Amygdala (tissue), 56 donors: ENCODE results near the gene ATP5F1A.

ENCODE experiments used
- DNase-seq, 56 donors: peaks; one replicate each; lab custom pipeline; 2025; lab: John Stamatoyannopoulos, UW

The ATP5F1A gene

DNA sequence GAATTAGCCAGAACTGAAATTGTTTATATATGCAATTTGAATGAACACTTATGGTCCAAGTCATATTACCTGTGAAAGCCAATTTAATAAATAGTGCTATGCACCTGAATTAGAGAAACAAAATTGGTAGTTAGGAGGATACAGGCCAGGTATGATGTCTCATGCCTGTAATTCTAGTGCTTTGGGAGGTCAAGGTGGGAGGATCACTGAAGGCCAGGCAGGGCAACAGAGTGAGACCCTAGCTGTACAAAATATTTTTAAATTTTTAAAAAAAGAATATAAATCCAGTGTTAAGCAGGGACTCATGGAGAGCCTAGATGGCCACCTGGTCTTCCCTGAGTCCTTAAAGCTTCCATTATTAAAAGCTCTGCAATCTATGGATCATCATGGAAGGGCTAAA is 18.8 kb downstream of the ATP5F1A start:
- no peak for DNase-seq

DNA sequence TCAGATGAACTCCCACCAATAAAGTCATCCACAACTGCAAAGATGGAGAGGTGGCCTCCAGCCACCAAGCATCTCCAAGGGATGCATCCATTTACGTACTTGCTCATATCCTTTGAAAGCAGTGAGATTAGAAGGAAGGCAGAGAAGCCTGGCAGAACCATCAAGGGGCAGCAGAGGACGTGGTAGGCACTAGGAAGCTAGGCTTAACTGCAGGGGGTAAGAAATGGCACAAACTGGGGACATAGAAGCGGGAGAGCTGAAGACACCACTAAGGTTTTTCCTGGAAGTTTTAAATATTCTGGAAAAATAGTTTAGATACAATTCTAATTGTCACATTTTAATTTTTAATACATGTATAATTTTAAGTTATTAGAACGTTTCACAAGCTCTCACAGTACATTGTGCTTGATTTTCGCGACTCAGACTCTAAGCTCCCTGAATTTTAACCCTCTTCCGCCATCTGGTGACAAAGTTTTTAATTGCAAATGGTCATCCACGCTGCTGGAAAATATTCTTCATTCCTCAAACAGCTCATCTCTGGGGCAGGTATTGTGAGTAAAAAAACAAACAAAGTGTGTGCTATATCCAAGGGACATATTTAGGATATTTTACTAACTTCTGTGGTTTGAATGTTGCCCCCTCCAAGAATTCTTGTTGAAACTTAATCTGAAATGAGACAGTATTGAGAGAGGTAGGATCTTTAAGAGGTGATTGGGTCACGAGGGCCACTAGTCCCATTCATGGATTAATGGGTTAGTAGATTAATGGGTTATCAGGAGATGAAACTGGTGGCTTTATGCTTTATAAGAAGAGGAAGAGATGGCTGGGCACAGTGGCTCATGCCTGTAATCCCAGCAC is 24.4 kb downstream of the ATP5F1A start:
- peak in 14 of 56 donors; percentile 2 to 69 (median 12) for DNase-seq

DNA sequence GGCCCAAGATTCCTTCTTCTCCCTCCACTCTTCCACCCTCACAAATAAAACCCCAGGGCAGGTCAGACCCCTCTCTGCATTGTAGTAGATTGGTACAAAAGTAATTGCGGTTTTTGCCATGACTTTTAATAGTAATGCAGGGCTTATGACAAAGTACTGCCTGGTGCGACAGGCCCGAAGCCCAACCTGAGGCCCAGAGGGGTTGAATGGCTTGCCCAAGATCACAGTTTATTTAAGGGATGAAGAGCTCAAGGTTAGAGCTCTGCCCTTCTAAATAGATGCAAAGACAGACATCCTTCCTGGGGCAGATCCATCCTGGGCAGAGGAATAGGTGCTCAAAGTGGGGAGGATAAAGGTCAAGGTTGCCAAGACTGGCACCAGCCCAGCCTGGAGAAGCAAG is 25.1 kb downstream of the ATP5F1A start:
- DNase-seq, result no peak

DNA sequence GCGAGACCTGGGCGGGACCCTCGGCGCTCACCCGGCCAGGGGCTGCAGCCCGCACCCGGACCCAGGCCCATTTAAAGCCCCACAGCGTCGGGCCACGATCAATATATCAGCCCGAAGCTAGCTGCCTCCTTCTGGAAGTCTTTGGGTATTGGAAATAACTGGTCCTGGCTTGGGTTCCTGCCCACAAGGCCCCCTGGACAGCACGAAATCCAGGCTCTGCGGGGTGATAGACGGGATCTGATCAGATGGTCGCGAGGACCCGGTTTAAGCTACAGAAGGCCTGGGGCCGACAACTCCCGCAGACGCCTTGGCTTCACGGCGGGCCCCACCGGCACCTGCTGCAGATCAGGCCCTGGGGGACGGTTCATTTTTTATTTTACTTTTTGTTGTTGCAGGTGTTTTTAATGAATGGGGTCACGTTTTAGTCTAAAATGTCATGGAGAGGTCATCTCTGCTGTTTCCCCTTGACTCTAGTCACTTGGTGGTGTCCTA is 25.7 kb downstream of the ATP5F1A start:
- no peak for DNase-seq

DNA sequence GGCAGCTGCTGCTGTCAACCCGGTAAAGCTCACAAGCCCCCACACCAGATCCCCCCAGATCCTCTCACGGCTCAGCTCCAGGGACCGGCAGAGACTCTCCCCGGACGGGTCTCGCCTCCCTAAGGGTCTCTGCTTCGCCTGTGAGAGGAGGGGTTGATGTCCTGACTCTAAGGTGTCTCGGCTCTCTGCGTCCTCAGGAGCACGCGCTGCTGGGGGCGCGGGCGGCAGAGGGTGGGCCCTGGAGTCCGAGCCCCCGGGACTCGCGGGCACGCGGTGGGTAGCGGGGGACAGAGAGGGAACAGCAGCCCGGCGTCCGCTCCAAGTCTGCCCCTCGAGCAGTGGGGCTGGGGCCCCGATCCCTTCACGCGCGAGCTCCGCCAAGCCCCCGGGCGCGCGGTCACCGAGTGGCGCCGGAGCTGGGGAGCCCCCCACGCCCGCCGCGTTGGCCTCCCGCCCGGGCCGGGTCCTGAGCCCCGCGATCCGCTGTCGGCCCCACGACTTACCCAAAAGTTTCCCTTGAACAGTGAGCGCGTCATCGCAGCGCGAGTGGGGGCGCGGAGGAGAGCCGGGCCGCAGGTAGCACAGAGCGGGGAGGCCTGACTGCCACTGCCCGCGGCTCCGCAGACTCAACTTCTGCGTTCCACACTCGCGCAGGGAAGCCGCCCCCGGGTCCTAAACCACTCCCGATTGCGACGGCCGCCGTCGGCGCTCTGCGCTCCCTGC is 26.3 kb downstream of the ATP5F1A start, which contains the start of gene PSTPIP2:
Gene PSTPIP2, minus strand, starts transcription at position 608 of the 723 bp plus-strand sequence. Its CDS starts 72 bp downstream, at position 536.
- DNase-seq, result peak in 16 of 56 donors; percentile 2 to 46 (median 20)

DNA sequence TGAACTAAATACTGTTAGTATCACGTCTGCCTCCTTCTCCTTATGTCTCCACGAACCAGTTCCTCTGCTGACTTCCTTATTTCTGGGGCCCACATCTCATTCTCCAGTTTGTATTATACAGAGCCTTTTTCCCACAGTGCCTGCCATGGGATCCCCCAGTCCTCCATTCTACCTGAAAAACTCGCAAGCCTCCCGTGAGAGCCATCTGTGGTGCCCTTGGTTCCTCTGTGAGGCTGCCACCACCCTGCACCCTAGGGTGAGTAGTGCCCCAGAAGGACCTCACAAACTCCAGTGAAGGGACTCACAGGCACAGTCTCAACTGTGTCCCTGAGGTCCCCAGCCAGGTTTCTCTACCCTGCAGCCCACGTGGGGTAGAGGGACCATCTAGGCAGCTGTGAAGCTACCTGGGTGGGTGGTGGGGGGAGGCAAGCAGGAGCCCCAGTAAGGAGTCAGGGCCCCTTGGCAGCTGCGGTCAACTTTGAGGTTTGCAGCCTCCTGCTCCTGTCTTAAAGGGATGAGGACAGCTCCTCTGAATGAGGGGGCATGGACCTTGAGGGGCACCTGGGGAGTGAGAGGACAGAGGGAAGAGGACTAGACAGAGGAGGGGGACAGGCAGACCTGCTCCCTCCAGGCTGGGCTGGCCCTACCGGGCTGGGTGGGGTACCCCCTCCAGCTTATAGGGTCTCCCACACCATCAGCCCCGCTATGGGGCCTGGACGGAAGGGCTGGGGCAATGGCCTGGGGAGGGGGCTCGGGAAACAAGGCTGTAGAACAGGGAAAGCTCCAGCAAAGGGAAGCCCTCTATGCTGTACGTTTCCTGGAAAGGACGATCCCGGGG is 27.1 kb downstream of the ATP5F1A start:
- DNase-seq, result peak in 1 of 56 donors; percentile 4

DNA sequence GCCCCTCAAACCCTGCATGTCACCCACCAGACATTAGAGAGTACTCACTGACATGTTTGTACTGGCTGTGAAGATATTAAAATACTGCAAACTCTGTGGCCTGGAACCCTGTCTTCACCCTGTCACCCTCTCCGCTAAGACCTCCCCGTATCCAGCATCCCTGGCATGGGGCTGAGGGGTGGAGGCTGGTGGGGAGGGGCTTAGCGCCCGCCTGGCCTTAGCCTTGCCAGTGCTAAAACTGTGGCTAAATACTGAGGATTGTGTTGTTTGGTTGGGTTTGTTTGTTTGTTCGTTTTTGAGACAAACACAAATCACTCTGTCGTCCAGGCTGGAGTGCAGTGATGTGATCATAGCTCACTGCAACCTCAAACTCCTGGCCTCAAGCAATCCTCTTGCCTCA is 27.9 kb downstream of the ATP5F1A start:
- DNase-seq, result no peak

DNA sequence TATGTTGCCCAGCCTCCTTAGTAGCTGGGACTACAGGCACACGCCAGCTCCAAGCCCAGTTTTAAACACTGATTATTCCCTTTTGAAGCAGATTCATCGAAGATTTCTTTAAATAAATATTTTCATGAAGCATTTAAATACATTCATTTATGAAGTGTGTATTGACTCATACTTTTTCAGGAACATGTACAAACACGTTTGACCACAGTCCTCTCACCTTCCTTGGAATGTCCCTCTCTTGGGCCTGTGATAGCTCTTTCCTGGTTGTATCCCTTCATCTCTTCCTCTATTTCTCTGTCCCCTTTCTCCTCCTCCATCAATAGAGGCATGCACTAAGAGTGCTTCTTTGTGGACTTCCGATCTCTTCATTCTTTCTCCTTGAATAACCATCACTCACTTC is 28.6 kb downstream of the ATP5F1A start:
- no peak for DNase-seq

DNA sequence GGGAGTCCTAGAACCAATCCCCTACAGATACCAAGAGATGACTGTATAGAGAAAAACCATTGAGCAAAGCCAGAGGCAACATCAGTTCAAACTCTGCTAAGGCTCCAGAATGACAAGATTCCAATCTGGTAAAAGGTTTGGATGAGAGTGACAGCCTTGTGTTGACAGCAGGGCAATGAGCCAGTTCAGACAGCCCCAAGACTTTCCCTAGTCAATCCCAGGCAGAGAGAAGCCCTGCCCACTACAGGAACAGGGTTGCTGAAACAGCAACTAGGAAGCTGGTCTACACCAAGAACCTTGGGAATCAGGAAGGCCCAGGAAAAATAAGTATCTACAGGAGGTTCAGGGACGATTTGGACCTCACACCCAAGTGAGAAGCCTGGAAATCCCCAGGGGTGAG is 29.3 kb downstream of the ATP5F1A start:
- no peak for DNase-seq

DNA sequence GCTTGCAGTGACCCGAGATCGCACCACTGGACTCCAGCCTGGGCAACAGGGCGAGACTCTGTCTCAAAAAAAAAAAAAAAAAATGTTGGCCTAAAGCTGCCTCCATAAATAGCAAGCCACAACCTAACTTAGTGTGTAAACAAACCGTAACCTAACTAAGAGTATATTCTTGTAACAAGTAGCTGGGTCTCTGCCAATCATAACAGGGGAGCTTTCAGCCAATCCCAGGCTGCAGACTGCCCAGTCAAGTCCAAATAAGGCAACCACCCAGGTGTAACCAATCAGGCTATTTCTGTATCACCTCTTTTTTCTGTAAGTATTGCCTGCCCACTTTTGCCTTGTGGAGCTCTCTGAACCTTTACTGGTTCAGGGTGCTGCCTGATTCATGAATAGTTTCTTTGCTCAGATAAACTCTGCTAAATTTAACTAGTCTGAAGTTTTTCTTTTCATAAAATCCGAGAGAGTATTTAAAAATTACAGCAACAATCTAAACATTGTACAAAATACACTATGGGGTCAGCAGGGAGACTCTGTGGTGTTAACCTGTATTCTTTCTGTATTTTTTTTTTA is 30.6 kb downstream of the ATP5F1A start:
- no peak for DNase-seq

DNA sequence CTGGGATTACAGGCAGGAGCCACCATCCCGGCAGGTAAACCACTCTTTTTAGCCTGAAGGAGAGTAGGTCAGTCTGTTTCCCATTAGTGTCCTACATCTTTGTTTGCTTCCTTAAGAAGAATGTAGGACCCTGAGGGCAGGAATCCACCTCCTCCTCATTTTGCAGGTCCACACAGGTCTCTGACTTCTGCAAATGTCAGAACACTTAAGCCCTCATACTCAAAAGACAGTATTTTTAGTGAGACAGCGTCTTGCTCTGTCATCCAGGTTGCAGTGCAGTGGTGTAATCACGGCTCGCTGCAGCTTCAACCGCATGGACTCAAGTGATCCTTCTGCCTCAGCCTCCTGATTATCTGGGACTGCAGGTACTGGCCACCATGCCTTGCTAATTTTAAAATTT is 35.3 kb downstream of the ATP5F1A start:
- no peak for DNase-seq

DNA sequence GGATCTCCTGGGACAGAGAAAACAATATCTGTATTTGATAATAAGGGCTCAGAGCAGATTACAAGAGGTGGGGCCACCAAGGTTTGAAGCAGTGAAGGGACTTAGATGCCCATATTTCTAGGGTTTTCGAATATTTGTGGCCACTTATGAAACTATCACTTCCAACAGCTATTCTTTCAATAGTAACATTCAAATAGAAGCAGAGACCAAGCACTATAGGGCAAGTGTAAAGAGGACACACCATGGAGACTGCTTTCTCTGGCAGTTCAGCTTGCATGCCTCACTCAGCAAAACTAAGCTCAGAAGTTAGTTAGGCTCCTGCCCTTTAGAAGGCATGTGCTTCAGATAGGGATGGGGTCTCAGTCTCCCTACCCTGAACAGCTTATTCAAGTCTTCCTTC is 36.3 kb downstream of the ATP5F1A start:
- no peak for DNase-seq

DNA sequence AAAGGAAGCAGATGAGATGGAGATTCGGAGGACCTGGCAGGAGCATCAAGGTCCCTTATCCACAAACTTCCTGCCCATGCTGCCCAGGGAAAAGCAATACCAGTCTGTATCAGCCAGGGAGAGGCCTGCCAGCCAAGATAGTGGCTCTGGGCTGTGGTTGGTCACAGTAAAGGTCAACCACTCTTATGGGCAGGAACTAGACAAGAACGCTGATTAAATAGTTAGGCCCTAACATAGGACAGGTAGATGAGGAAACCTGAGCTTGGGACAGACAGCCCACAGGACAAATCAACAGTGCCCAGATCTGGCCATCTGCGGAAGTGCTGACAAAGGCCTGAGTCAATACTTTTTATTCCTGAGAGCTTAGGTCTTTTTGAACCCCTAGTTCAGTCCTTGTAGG is 36.7 kb downstream of the ATP5F1A start:
- no peak for DNase-seq

DNA sequence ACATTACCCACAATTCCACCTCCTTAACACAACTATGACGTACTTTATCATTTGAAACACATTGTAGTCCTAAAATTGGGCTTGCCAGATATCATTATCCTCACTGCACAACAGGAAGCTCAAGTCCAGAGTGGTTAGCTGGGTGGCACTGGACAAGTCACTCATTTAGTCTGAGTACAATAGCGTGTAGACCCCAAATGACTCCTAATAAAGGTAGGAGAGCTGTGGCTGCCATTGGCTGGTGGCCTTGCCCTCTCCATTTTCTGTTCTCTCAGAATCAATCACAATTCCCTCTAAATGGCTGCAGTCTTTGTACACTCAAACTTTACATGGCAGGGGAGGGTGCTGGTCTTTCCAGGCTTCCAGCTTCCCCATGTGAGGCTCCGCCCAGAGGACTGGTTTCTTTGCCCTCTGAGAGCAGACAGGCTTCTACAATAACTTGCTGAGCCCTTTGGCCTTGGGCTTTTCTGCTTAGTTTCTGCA is 37.7 kb downstream of the ATP5F1A start:
- no peak for DNase-seq

DNA sequence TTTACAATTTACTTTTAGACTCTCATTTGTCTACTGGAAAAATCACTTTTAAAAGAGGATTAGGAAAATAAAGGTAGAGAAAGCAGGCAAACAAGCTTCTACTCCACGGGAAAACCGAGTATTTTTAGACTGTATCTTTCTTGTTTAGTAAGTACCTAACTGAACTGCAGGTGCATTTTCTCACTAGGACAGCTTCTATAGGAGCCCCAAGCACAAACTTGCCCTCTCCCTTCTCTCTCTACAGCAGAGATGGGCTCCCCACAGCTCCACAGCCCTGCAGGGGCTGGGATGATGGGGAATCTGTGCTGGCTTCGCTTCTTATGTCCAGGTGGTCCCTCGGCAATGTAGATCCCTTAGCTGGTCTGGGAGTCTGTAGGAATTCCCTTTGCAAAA is 42.3 kb downstream of the ATP5F1A start:
- no peak for DNase-seq

DNA sequence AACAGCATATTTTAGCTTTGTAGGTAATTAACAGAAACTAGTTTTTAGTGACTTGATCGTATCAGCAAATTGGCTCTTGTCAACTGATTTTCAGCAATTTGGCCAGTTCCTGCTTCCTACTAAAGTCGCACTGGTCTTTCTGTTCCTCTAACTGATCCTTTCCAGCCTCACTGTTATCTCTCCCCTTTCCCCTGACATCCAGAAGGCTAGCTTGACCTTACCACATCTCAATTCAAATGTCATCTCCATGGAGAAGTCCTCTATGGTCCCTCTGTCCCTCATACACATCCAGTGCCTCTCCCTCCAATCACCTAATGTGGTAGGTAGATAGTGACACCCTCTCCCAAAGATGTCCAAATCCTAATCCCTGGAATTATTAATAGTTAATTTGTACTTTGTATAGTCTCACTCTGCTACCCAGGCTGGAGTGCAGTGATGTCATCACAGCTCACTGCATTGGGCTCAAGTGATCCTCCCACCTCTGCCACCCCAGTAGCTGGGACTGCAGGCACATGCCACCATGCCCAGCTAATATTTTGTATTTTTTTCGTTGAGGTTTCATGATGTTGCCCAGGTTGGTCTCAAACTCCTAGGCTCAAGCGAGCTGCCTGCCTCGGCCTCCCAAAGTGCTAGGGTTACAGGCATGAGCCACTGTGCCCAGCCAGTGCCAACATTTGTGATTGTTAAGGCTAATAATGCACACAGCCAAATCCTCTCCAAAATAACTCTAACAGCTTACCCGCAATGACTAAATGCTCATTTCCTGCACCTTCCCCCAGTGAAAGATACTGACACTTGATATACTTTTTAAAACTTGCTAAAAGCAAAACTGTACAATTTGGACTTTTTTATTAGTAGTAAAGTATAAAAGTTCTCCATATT is 42.9 kb downstream of the ATP5F1A start:
- DNase-seq, result no peak

DNA sequence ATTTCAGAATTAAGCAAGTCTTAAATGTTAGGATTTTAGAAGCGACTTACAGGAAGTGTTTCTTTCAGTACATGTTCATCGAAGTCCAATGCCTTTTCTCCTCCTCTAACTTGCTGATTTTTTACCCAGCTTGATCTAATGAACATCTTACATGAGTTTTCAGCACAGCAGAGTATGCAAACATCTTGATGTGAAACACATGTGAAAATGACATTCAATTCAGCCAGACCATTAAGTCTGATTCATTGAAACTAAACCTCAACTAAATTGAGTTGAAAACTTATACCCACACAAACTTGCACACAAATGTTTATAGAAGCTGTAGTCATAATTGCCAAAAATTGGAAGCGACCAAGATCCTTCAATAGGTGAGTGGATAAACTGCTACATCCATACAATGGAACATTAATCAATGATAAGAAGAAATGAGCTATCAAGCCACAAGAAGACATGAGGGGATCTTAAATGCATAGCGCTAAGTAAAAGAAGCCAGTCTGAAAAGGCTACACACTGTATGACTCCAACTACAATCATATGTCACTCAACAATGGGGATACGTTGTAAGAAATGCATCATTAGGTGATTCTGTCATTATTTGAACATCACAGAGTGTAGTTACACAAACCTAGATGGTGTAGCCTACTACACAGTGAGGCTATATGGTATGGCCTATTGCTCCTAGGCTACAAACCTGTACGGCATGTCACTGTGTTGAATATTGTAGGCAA is 44.6 kb downstream of the ATP5F1A start:
- DNase-seq, result no peak

DNA sequence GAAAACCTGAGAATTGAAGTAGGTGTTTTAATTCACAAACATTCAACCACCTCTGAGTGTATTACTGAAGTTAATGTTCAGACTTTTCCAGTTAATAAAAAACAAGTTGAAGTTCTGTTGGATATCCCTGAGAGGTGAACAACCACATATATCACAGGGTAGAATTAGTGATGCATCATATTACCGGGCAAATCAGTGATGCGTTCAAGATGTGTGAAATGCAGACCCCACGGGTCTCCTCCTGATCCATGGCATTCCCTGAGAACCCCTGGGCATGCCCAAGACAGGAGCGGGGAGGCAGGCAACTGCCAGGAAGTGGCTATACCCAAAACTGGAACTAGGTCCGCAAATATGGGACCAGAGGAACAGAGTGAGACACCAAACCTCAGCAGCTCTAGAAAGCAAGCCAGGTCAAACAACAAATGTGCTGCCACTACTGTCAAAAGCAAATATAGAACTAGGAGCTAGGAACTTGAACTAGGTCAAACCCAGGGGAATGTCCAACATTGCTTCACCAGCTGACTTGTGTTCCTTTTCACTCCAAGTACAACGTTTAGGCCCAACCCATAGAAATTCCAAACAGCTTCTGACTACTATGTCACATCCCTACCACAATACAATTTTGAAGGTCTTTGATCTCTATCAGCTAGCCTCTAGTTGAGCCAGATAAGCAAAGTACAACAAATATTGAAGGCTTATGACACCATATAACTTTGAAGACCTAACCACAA is 46.2 kb downstream of the ATP5F1A start:
- DNase-seq, result no peak
